Inflammatory macrophage (primary cell): ENCODE data around the gene PCDH8.

ENCODE experiments used
- DNase-seq, 2 donors: peaks; one replicate each; pipeline ENCODE4 v3.0.0-alpha.2; 2020 to 2022

PCDH8 gene

GRCh38 chr13:52810526-52810925 lies 37.9 kb downstream of the PCDH8 start:
- DNase-seq, result no peak

- DNase-seq, result no peak
Measured at GRCh38 chr13:52810011-52810410, 38.4 kb downstream of the PCDH8 start.

DNA sequence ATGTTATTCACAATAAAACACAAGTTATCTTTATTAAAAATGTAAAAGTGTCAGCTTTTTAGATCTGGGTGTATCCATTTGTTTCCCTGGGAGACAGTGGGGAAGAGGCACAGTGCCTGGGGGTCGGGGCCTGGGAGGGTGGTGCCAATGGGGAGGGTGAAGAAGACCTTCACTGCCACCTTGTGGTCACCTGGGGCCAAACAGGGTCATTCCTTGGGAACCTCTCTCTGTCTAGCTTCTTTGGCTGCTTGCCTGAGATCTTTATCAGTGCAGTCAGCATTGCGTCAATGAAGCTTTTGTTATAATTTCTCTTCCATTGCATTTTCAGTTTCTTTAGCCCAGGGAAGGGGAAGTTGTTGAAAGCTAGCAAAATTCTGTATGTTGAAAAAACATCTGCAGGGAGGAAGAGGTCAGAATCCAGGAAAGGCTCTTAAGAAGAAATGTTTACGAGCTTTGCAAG lies 39.1 kb downstream of the PCDH8 start:
- peak; percentile 56 to 63 for DNase-seq

DNA sequence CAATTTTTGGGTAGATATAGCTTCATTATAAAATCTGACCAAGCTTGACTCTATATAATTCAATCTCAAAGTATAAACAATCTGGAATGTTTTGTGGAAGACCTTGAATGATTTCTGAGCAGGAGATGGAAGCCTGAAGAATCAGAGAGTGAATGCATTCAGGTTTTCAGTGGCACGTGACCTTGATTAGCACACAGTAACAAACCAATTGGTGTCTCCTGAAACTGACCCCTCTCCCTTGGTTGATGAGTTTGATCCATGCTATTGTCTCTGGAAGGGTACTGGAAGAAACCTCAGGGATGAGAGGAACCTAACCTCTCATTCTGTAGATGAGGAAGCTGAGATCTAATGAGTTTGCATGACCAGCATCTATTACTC lies 39.6 kb downstream of the PCDH8 start:
- DNase-seq, result no peak

DNA sequence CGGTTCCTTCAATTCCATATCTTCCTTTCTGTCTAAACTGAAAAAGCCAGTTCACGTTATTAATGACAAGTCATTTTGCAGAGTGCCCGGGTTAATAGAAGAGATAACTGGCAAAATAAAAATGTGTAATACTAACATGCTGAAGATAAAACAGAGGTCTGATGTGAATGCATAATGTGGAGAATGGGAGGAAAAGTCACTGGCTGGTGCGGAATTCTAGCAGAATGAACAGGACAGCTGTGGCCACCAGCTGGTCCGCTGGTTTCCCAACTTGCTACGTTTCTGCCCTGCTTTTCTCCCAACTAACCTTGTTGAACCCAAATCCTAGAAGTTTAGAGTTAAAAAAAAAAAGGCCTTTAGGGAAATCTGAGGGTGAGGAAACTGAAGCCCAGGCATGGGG lies 42.4 kb downstream of the PCDH8 start:
- no peak for DNase-seq

- no peak for DNase-seq
Measured at GRCh38 chr13:52804202-52804641, 44.2 kb downstream of the PCDH8 start.

DNA sequence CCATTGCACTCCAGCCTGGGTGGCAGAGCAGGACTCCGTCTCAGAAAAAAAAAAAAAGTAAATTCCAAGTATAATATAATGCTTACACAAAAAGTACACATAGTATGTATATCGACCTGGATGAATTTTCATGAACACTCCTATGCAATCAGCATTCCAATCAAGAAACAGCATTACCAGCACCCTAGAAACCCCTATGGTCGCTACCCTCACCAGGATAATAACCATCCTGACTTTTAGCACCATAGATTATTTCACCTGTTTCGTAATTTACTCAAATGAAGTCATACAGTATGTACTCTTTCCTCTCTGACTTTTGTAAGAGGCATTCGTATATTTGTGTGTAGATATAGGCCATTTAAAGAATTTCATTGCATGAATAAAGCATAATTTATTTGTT lies 47.6 kb downstream of the PCDH8 start:
- no peak for DNase-seq

DNA sequence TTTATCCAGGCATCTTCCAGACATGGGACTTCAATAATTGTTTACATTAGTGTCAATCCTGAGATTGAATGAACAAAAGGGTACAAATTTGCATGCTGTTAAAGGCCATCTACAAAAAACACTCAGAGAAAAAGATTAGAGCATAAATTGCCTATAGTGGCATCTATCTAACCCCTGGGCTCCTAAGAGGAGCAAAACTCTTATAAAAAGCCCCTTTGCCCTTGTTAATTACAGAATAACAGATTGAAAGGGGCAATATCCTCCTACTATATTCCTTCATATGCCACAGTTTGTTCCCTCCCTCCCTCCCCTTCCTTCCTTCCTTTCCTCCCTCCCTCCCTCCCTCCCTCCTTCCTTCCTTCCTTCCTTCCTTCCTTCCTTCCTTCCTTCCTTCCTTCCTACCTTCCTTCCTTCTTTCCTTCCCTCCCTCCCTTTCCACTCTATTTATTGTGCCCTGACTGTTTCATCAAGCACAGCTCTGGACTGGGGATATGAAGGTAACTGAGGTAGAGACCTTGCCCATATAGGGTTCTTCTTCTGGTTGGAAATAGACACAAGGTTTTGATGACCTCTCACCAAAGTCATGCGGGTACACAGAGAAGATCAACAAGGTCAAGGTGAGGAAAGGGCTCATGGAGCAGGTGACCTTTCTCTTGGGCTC lies 49.5 kb downstream of the PCDH8 start:
- DNase-seq, result no peak

DNA sequence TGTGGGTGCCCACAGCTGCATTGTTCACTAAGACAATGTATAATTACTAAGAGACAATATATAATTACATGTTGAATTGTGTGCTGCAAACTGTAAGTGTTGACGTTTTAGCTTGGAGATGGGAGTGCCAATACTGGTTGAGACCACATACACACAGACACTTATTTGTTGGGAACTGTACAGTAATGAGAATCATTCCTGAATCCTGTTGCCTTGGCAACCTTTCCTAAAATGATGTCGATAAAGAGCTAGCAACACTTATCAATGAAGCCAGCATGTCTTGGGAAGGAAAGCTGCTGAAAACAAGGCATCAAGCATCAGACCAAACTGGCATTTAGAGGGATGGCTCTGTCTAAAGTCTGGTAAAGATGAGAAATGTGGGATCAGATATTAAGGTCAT lies 51.3 kb downstream of the PCDH8 start:
- DNase-seq, result no peak

DNA sequence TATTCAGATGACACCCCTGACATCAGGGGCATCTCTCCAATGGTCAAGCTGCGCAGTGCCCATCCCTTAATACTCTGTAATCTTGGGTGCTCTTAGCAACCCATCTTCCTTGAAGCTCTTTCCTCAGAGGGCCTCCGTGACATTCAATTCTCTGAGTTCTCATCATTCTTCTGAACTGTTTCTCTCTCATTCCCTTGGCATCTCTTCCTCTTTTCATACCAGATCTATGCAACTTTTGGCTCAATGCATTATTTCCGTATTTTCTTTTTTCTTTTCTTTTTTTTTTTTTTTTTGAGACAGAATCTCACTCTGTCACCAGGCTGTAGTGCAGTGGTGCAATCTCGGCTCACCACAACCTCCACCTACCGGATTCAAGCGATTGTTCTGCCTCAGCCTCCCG lies 53.9 kb downstream of the PCDH8 start:
- no peak for DNase-seq

- DNase-seq, result no peak
Measured at GRCh38 chr13:52793515-52794061, 54.9 kb downstream of the PCDH8 start.
